GM13977 (cell line): ENCODE measurements around the gene PIP5K1C.

Source experiments
- DNase-seq: peaks from one replicate; pipeline ENCODE4 v3.0.0; 2012; ENCODE audit warnings: low spot score
- CTCF ChIP-seq: IDR thresholded peaks from 2 replicates; pipeline ENCODE4 v1.5.1; 2012; ENCODE audit warnings: mild to moderate bottlenecking, control low read depth; ENCODE audit not compliant: insufficient read depth; ENCODE audit errors: extremely low read depth, missing control alignments
- in situ Hi-C: fragments of 300-500 bp; cut with MboI; formaldehyde crosslinking; loops from one replicate; pipeline ENCODE4 v1.12.0; 2022; ENCODE audit warnings: low sequenced_read_pairs, low pct_unique_long_range_greater_than_20kb, mixed read lengths, inconsistent platforms; ENCODE audit not compliant: unreplicated experiment

The PIP5K1C gene

GRCh38 chr19:3656747-3657394, 43.4 kb downstream of the PIP5K1C start:
- TF ChIP-seq CTCF, result no peak
- no peak for DNase-seq
- in situ Hi-C loops, result no loop called here

- TF ChIP-seq CTCF, result no peak
- in situ Hi-C loops, result no loop called here
- no peak for DNase-seq
These were observed 44.1 kb downstream of the PIP5K1C start for GRCh38 chr19:3656073-3656746.

GRCh38 chr19:3655402-3656072, 44.7 kb downstream of the PIP5K1C start:
- TF ChIP-seq CTCF, result no peak
- in situ Hi-C loops, result no loop called here
- DNase-seq, result peak; percentile 69

- in situ Hi-C loops, result no loop called here
- DNase-seq, result no peak
- TF ChIP-seq CTCF, result no peak
These were observed 46.3 kb downstream of the PIP5K1C start for GRCh38 chr19:3653865-3654513.

- TF ChIP-seq CTCF, result no peak
- DNase-seq, result no peak
- in situ Hi-C loops, result no loop called here
These were observed 47.0 kb downstream of the PIP5K1C start for GRCh38 chr19:3653081-3653795.

- in situ Hi-C loops, result no loop called here
- no peak for DNase-seq
- TF ChIP-seq CTCF, result no peak
These were observed 47.8 kb downstream of the PIP5K1C start for GRCh38 chr19:3652422-3652821.
